ENCODE results near the gene COL15A1. TPM values are rescaled to one million over a fixed set of nuclear protein-coding genes. Genes with fewer than 3 reads are reported as not detected.

COL15A1 gene
- total RNA-seq, 6 experiments from 2014 or later: 0.20 to 0.50 (median 0.32) TPM

DNA sequence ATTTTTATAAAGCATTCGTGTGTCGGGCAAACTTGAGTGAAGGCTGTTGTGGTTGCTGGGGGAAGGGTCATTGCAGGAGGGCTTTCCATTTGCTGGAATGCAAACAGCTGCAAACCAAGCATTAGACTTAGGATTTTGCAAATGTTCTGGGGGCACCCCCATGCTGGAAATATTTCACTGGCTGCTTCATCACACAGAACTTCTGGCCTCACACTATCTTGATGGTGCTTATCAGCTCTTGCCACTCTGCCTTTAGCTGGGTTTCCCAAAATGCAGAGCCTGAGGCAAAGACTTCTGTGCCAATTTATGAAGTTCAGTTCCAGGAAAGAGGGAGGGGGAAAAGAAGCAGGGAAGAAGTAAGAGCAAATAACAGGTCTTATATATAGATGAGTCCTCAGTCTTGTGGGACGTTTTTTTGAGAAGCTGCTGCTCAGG, 8.6 kb upstream of the COL15A1 start:
- Mint-ChIP-seq H3K4me1 (ENCODE audit: low read depth) (no peaks in the 10 kb centered on the region), H3K4me3 (no peak overlapping the region), H3K36me3 (ENCODE audit: low read depth) (no peaks in the 10 kb centered on the region), H3K27ac (no peak overlapping the region), H3K9me3 (no peaks in the 10 kb centered on the region), H3K27me3 (ENCODE audit: insufficient read depth) (peaks cover 25% of the 10 kb centered on the region)
- TF ChIP-seq, protein P1, sequence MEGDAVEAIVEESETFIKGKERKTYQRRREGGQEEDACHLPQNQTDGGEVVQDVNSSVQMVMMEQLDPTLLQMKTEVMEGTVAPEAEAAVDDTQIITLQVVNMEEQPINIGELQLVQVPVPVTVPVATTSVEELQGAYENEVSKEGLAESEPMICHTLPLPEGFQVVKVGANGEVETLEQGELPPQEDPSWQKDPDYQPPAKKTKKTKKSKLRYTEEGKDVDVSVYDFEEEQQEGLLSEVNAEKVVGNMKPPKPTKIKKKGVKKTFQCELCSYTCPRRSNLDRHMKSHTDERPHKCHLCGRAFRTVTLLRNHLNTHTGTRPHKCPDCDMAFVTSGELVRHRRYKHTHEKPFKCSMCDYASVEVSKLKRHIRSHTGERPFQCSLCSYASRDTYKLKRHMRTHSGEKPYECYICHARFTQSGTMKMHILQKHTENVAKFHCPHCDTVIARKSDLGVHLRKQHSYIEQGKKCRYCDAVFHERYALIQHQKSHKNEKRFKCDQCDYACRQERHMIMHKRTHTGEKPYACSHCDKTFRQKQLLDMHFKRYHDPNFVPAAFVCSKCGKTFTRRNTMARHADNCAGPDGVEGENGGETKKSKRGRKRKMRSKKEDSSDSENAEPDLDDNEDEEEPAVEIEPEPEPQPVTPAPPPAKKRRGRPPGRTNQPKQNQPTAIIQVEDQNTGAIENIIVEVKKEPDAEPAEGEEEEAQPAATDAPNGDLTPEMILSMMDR (IDR thresholded peaks at IDR 0.05): no peak
- no peak for DNase-seq

DNA sequence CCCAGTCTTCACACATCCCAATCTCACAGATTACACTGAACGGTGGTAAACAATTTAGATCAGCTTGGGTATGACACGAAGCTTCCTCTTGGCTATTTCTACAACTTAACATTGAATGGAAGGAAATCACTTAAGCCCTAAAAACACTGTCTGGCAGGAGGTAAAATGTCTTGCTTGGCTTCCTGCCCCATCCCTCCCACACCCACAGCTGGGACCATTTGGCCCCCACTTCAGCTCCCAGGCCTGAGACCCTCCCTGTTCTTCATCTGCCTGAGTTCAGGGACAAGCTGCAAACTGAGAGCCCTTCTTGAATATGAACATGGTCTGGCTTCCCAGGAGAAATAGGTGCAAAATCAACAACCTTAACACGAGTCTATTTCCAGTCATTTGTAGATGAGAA, 3.4 kb upstream of the COL15A1 start:
- Mint-ChIP-seq H3K27me3 (ENCODE audit: insufficient read depth) (peaks cover 54% of the 10 kb centered on the region), H3K4me3 (no peak overlapping the region), H3K36me3 (ENCODE audit: low read depth) (no peaks in the 10 kb centered on the region), H3K27ac (no peak overlapping the region), H3K9me3 (no peaks in the 10 kb centered on the region), H3K4me1 (ENCODE audit: low read depth) (peaks cover 7% of the 10 kb centered on the region)
- DNase-seq: no peak
- TF ChIP-seq, protein P1 (IDR thresholded peaks at IDR 0.05): no peak

DNA sequence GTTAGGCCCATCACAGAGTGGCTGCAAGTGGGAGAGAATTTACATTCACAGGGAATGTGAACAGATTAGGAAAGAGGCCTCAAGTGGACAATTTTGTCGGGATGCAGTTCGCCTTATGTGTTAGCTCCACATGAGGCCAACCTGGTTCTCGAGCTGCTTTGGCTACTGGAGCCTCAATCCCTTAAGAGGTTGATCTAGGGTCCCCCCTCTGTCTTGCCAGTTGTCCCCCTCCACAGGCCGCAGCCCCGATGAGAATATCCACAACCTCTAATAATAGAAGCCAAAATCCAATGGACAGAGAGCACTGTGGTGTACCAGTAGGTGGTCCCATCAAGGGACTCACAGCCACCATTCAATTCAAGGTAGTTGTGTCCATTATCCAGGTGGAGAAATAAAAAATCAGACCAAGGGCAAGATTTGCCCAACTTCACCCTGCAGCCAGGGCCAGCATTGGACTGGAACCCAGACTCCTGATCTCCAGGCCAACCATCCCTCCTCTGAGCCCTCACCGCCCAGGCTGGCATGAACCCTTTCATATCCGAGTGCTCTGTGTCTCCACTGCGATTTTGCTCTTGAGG, 1.7 kb upstream of the COL15A1 start:
- no peaks in the 10 kb centered on the region for H3K36me3 Mint-ChIP-seq (ENCODE audit: low read depth)
- H3K4me3 Mint-ChIP-seq: no peak overlapping the region
- no peak for DNase-seq
- TF ChIP-seq, protein P1 (IDR thresholded peaks at IDR 0.05): no peak
- peaks cover 64% of the 10 kb centered on the region for H3K27me3 Mint-ChIP-seq (ENCODE audit: insufficient read depth)
- H3K9me3 Mint-ChIP-seq: no peaks in the 10 kb centered on the region
- peaks cover 7% of the 10 kb centered on the region for H3K4me1 Mint-ChIP-seq (ENCODE audit: low read depth)
- H3K27ac Mint-ChIP-seq: no peak overlapping the region

DNA sequence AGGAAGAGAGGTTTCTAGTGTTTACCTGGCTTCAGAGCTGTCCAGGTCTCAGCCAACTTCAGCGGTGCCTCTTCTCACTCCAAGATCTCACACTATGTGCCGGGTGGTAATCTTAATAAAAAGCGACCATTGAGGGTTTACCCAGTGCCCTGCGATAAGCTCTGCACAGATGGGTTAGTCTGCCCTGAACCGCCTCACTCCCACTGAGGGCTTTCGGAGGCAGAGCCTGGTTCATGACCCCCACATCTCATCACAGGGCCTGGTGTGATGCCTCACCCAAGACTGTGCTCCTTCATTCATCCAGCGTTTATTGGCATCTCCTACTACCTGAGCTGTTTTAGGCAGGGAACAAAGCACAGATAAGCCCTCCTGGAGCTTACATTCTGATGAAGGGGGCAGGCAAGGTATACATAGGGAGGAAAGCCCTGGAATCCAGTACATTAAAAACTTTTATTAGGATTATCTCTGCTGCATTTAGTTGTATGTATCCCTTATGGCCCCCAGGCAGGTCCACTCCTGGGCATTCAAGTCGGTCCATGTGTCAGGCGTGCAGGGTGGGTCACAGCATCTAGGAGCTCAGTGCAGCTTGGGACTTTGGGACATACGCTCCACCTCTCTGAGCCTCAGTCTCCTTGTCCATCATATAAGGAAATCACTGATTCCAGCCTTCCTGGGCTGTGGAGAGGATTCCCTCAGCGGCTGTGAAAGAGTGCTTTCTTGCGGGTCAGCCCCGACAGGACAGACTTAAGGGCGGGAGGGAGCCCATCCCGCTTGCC, 613 bp upstream of the COL15A1 start:
- no peak overlapping the region for H3K4me3 Mint-ChIP-seq
- H3K4me1 Mint-ChIP-seq (ENCODE audit: low read depth): peaks cover 7% of the 10 kb centered on the region
- H3K27ac Mint-ChIP-seq: no peak overlapping the region
- peaks cover 67% of the 10 kb centered on the region for H3K27me3 Mint-ChIP-seq (ENCODE audit: insufficient read depth)
- DNase-seq: no peak
- H3K36me3 Mint-ChIP-seq (ENCODE audit: low read depth): no peaks in the 10 kb centered on the region
- H3K9me3 Mint-ChIP-seq: no peaks in the 10 kb centered on the region
- TF ChIP-seq, protein P1 (IDR thresholded peaks at IDR 0.05): no peak

DNA sequence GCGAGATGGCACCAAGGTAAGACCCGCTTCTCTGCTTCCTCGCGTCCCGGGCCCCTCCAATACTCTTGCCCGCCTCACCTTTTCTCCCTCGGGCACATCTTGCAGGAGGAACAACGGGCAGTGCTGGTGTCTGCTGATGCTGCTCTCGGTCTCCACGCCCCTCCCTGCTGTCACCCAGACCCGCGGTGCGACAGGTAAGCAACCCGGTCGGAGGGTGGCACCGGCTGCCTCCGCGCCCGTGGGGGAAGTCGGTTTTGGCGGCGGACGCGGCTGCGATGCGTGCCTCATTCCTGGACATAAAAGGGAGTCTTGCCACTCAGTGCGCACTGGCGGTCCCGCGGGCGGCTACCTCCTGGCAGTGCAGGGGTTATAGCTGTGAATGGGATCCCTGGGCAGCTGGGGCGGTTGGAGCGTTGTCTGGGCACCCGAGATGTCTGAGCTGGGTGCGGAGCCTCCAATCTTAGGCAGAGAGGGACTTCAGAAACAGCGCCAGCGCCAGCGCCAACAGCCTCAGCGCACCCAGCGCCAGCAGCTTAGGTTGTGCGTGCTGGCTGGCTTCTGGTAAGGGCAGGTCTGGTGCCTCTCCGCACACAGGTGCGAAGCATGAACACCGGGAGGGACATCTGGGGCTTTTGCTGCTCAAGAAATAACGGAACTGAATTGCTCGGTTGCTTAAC, 488 bp downstream of the COL15A1 start:
- no peaks in the 10 kb centered on the region for H3K9me3 Mint-ChIP-seq
- H3K36me3 Mint-ChIP-seq (ENCODE audit: low read depth): no peaks in the 10 kb centered on the region
- TF ChIP-seq, protein P1 (IDR thresholded peaks at IDR 0.05): no peak
- peaks cover 62% of the 10 kb centered on the region for H3K27me3 Mint-ChIP-seq (ENCODE audit: insufficient read depth)
- no peak for DNase-seq
- H3K4me1 Mint-ChIP-seq (ENCODE audit: low read depth): peaks cover 7% of the 10 kb centered on the region
- H3K27ac Mint-ChIP-seq: no peak overlapping the region
- peak overlapping the region; percentile 71 for H3K4me3 Mint-ChIP-seq
